H1 (cell line): Measurements from ENCODE around the gene FBXL5.

Experiments
- CTCF ChIP-seq, 3 experiments: IDR thresholded peaks; 1 replicate in 2 of 3; 2 replicates in 1 of 3; pipeline versions ENCODE4 v1.5.1 to v1.6.1; 2011; ENCODE audit warnings: low read length in 3 of 3, mild to moderate bottlenecking in 3 of 3, inconsistent platforms in 2 of 3, low read depth in 1 of 3, moderate library complexity in 1 of 3; ENCODE audit not compliant: insufficient read depth in 1 of 3; ENCODE audit errors: control extremely low read depth in 1 of 3
- E2F6 ChIP-seq: IDR thresholded peaks from 2 replicates; pipeline ENCODE4 v1.6.1; 2012; ENCODE audit warnings: inconsistent platforms
- JUN ChIP-seq: IDR thresholded peaks from 2 replicates; pipeline ENCODE4 v1.6.1; 2011; ENCODE audit warnings: low read depth, mild to moderate bottlenecking, improper control_type of control experiment, low read length
- MAX ChIP-seq: IDR thresholded peaks from 2 replicates; pipeline ENCODE4 v1.6.1; 2012; ENCODE audit warnings: inconsistent platforms
- POLR2A ChIP-seq, 2 experiments: IDR thresholded peaks; 1 replicate in 1 of 2; 2 replicates in 1 of 2; pipeline ENCODE4 v1.6.1; 2011; ENCODE audit warnings: low read depth in 2 of 2, low read length in 2 of 2, mild to moderate bottlenecking in 2 of 2; ENCODE audit errors: control extremely low read depth in 1 of 2
- RAD21 ChIP-seq, 2 experiments: IDR thresholded peaks in 1 of 2; conservative IDR thresholded peaks in 1 of 2; 2 replicates each; pipeline ENCODE4 v1.6.1; 2011; ENCODE audit warnings: low read depth in 2 of 2, low read length in 2 of 2, improper control_type of control experiment in 1 of 2, inconsistent platforms in 1 of 2, mild to moderate bottlenecking in 1 of 2, moderate library complexity in 1 of 2
- SP4 ChIP-seq: IDR thresholded peaks from 2 replicates; pipeline ENCODE4 v1.6.1; 2012; ENCODE audit warnings: low read length, inconsistent platforms
- TAF7 ChIP-seq: optimal IDR thresholded peaks from 2 replicates; pipeline ENCODE3; 2011; ENCODE audit warnings: low read depth, mild to moderate bottlenecking, inconsistent platforms, low read length, moderate library complexity, borderline replicate concordance
- TCF12 ChIP-seq: IDR thresholded peaks from 2 replicates; pipeline ENCODE4 v1.6.1; 2011; ENCODE audit warnings: low read depth, mild to moderate bottlenecking, low read length

GRCh38 chr4:15672101-15672500 is 16.9 kb upstream of the FBXL5 start:
- TF ChIP-seq RAD21 (IDR thresholded peaks at IDR 0.05 in 1 of 2, conservative IDR thresholded peaks at IDR 0.05 in 1 of 2; ENCODE audit: low read depth in 2 of 2, low read length in 2 of 2) (no peak), TCF12 (no peak), TAF7 (no peak), SP4 (no peak), JUN (no peak), CTCF (IDR thresholded peaks at IDR 0.05; ENCODE audit: control extremely low read depth in 1 of 3, insufficient read depth in 1 of 3, low read depth in 1 of 3, low read length in 3 of 3) (no peak), POLR2A (IDR thresholded peaks at IDR 0.05; ENCODE audit: control extremely low read depth in 1 of 2, low read depth in 2 of 2, low read length in 2 of 2) (no peak), MAX (no peak), E2F6 (no peak)
